Testis (tissue), 3 donors: ENCODE measurements around the gene DRAP1. TPM values are rescaled to one million over a fixed set of nuclear protein-coding genes. Genes with fewer than 3 reads are reported as not detected.

Experiments
- DNase-seq: peaks from one replicate; pipeline ENCODE4 v3.0.0-alpha.2; 2019
- H3K27ac ChIP-seq, 2 donors: fragments of 200-600 bp; sonication (generic); one replicate each; pipeline ENCODE4 v1.5.1; 2019
- H3K27me3 ChIP-seq: fragments of 200-600 bp; sonication (generic); one replicate; pipeline ENCODE4 v1.5.1; 2019
- H3K36me3 ChIP-seq: fragments of 200-600 bp; sonication (generic); one replicate; pipeline ENCODE4 v1.5.1; 2017; ENCODE audit warnings: low read depth; ENCODE audit errors: missing control alignments
- H3K4me1 ChIP-seq: fragments of 200-600 bp; sonication (generic); one replicate; pipeline ENCODE4 v1.5.1; 2019
- H3K4me3 ChIP-seq, 2 donors: fragments of 200-600 bp; sonication (generic); one replicate each; pipeline ENCODE4 v1.5.1; 2017 to 2019
- H3K9me3 ChIP-seq: fragments of 200-600 bp; sonication (generic); one replicate; pipeline ENCODE4 v1.5.1; 2017
- POLR2A ChIP-seq: fragments of 450-650 bp; IDR thresholded peaks from one replicate; pipeline ENCODE4 v1.6.1; 2017; ENCODE audit warnings: antibody characterized with exemption, mild to moderate bottlenecking, moderate library complexity
- WGBS, 2 donors: methylation state at CpG; one replicate each; pipeline ENCODE4 v1.1.5; 2018; 5-methylcytosine and 5-hydroxymethylcytosine counted together
- intact Hi-C: fragments of 100-400 bp; cut with DNase I; formaldehyde crosslinking; loops from one replicate; pipeline ENCODE4 v1.15.1; 2023; ENCODE audit warnings: low total_unique reads
- polyA plus RNA-seq: library from polyadenylated mRNA; stranded (reverse); fragments of 350-450 nt; fragmentation: Illumina TruSeq; extraction: RNeasy Lipid Tissue Mini Kit (QIAGEN cat#74804); gene quantifications from one replicate; pipeline ENCODE4 v1.2.3, GENCODE V29; 2014; ENCODE audit warnings: low read depth, low replicate concordance; ENCODE audit not compliant: insufficient read depth
- total RNA-seq, 2 donors: library from RNA; depleted of rRNA; stranded (reverse); fragments of >200 nt; gene quantifications; one replicate each; pipeline ENCODE4 v1.2.3, GENCODE V29; 2016
- TF ChIP-seq, protein P1 (sequence below), 3 experiments: fragments of 450-650 bp in 2 of 3; fragments of 200-600 bp in 1 of 3; sonication (generic) in 1 of 3; IDR thresholded peaks; one replicate each; pipeline ENCODE4 v1.5.1; 2016 to 2019; ENCODE audit warnings: antibody characterized with exemption in 3 of 3, mild to moderate bottlenecking in 2 of 3, moderate library complexity in 1 of 3

DRAP1 gene
- total and polyA plus RNA-seq, 3 donors from 2014 or later = 215 to 304 (median 243) TPM

GRCh38 chr11:65922565-65922964 lies 3.3 kb downstream of the DRAP1 start:
- no peak overlapping the region for H3K27ac ChIP-seq

DNA sequence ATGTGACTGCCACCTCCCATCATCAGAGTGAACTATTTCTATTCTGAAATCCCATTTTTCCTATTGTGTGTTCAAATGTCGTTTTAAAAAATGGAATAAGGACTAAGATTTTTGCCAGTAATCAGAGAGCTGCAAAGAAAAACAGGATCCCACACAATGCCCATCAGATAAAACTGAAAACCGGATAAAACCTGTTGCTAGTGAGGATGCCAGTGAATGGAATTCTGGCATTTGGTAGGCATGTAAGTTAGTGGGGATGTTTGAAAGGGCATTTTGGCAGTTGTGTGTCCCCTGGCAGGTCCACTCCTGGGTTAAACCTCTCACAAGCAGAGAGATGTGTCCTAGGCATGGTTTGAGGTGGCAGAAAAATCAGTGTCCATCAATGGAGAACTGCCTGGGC lies 6.2 kb downstream of the DRAP1 start:
- H3K36me3 ChIP-seq = no peaks in the 10 kb centered on the region
- H3K4me1 ChIP-seq = peaks cover 9% of the 10 kb centered on the region
- no peak overlapping the region for H3K27ac ChIP-seq
- no peak overlapping the region for H3K4me3 ChIP-seq
- H3K9me3 ChIP-seq = no peaks in the 10 kb centered on the region
- DNase-seq = no peak
- TF ChIP-seq POLR2A = no peak
- TF ChIP-seq, protein P1, sequence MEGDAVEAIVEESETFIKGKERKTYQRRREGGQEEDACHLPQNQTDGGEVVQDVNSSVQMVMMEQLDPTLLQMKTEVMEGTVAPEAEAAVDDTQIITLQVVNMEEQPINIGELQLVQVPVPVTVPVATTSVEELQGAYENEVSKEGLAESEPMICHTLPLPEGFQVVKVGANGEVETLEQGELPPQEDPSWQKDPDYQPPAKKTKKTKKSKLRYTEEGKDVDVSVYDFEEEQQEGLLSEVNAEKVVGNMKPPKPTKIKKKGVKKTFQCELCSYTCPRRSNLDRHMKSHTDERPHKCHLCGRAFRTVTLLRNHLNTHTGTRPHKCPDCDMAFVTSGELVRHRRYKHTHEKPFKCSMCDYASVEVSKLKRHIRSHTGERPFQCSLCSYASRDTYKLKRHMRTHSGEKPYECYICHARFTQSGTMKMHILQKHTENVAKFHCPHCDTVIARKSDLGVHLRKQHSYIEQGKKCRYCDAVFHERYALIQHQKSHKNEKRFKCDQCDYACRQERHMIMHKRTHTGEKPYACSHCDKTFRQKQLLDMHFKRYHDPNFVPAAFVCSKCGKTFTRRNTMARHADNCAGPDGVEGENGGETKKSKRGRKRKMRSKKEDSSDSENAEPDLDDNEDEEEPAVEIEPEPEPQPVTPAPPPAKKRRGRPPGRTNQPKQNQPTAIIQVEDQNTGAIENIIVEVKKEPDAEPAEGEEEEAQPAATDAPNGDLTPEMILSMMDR (IDR thresholded peaks at IDR 0.05) = no peak
- WGBS, 2 donors = 50 to 51% methylated on average over 2 of the region's 2 CpGs
- no peaks in the 10 kb centered on the region for H3K27me3 ChIP-seq
- intact Hi-C loops = no loop called here

More at GRCh38 chr11:65922565-65922964, 3.3 kb downstream of the DRAP1 start:
- no peak for DNase-seq
- no peak for TF ChIP-seq POLR2A
- TF ChIP-seq, protein P1 (IDR thresholded peaks at IDR 0.05) = no peak
- Histone ChIP-seq H3K36me3 (no peaks in the 10 kb centered on the region), H3K9me3 (no peaks in the 10 kb centered on the region), H3K4me1 (peaks cover 18% of the 10 kb centered on the region), H3K27me3 (no peaks in the 10 kb centered on the region), H3K4me3 (no peak overlapping the region)
- 77 to 88% methylated on average over 3 of the region's 3 CpGs for WGBS, 2 donors
- intact Hi-C loops = no loop called here

- H3K27ac ChIP-seq = no peak overlapping the region
- 68 to 70% methylated on average over 6 to 9 of the region's 9 CpGs for WGBS, 2 donors
- no peak for TF ChIP-seq POLR2A
- TF ChIP-seq, protein P1 (IDR thresholded peaks at IDR 0.05) = no peak
- no peaks in the 10 kb centered on the region for H3K36me3 ChIP-seq
- peaks cover 14% of the 10 kb centered on the region for H3K4me1 ChIP-seq
- no peak overlapping the region for H3K4me3 ChIP-seq
- H3K27me3 ChIP-seq = no peaks in the 10 kb centered on the region
- no peaks in the 10 kb centered on the region for H3K9me3 ChIP-seq
- DNase-seq = no peak
- intact Hi-C loops = no loop called here
Measured at GRCh38 chr11:65927904-65928397, 8.7 kb downstream of the DRAP1 start.

- no peak overlapping the region for H3K4me3 ChIP-seq
- TF ChIP-seq POLR2A = no peak
- TF ChIP-seq, protein P1 (IDR thresholded peaks at IDR 0.05) = no peak
- peaks cover 14% of the 10 kb centered on the region for H3K4me1 ChIP-seq
- no peak for DNase-seq
- intact Hi-C loops = no loop called here
- no peaks in the 10 kb centered on the region for H3K27me3 ChIP-seq
- 63 to 69% methylated on average over 6 of the region's 6 CpGs for WGBS, 2 donors
- no peaks in the 10 kb centered on the region for H3K9me3 ChIP-seq
- no peaks in the 10 kb centered on the region for H3K36me3 ChIP-seq
- H3K27ac ChIP-seq = no peak overlapping the region
Measured at GRCh38 chr11:65928667-65929066, 9.4 kb downstream of the DRAP1 start.
